Vagina (tissue), 2 donors: ENCODE data around the gene ACOT9.

ENCODE experiments used
- POLR2A ChIP-seq, 2 donors: fragments of 450-650 bp; IDR thresholded peaks; one replicate each; pipeline ENCODE4 v1.6.1; 2017; ENCODE audit warnings: antibody characterized with exemption in 2 of 2, mild to moderate bottlenecking in 2 of 2, moderate library complexity in 2 of 2
- TF ChIP-seq, protein P1 (sequence below), 3 experiments: fragments of 450-650 bp in 2 of 3; fragments of 200-600 bp in 1 of 3; sonication (generic) in 1 of 3; IDR thresholded peaks; one replicate each; pipeline ENCODE4 v1.5.1; 2017 to 2019; ENCODE audit warnings: antibody characterized with exemption in 3 of 3, mild to moderate bottlenecking in 2 of 3, moderate library complexity in 2 of 3

DNA sequence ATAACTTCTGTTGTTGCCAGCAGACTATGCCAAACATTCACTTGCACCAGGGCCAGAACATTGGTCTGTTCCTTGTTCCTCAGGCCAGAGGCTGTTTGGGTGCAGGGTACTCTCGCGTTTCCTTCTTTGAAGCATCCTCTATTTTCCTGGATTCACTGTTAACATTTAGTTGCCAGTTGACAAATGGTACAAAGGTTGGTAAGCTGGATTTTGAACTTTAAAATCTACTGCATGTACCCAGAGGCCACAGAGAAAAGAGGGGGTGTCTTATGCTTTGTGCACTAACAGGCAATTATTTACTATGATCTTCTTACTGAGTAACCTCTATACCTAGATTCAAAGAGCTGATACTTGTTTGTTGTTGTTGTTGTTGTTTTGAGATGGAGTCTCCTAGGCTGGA lies 27.1 kb upstream of the ACOT9 start:
- TF ChIP-seq, protein P1, sequence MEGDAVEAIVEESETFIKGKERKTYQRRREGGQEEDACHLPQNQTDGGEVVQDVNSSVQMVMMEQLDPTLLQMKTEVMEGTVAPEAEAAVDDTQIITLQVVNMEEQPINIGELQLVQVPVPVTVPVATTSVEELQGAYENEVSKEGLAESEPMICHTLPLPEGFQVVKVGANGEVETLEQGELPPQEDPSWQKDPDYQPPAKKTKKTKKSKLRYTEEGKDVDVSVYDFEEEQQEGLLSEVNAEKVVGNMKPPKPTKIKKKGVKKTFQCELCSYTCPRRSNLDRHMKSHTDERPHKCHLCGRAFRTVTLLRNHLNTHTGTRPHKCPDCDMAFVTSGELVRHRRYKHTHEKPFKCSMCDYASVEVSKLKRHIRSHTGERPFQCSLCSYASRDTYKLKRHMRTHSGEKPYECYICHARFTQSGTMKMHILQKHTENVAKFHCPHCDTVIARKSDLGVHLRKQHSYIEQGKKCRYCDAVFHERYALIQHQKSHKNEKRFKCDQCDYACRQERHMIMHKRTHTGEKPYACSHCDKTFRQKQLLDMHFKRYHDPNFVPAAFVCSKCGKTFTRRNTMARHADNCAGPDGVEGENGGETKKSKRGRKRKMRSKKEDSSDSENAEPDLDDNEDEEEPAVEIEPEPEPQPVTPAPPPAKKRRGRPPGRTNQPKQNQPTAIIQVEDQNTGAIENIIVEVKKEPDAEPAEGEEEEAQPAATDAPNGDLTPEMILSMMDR (IDR thresholded peaks at IDR 0.05): no peak
- TF ChIP-seq POLR2A (IDR thresholded peaks at IDR 0.05): no peak
